DLD1 (cell line): ENCODE results near the gene OSCP1.

Experiments
- in situ Hi-C: cut with HindIII; loops from 2 replicates; pipeline ENCODE4 v1.10.0; 2017; ENCODE audit warnings: low sequenced_read_pairs

OSCP1 gene

DNA sequence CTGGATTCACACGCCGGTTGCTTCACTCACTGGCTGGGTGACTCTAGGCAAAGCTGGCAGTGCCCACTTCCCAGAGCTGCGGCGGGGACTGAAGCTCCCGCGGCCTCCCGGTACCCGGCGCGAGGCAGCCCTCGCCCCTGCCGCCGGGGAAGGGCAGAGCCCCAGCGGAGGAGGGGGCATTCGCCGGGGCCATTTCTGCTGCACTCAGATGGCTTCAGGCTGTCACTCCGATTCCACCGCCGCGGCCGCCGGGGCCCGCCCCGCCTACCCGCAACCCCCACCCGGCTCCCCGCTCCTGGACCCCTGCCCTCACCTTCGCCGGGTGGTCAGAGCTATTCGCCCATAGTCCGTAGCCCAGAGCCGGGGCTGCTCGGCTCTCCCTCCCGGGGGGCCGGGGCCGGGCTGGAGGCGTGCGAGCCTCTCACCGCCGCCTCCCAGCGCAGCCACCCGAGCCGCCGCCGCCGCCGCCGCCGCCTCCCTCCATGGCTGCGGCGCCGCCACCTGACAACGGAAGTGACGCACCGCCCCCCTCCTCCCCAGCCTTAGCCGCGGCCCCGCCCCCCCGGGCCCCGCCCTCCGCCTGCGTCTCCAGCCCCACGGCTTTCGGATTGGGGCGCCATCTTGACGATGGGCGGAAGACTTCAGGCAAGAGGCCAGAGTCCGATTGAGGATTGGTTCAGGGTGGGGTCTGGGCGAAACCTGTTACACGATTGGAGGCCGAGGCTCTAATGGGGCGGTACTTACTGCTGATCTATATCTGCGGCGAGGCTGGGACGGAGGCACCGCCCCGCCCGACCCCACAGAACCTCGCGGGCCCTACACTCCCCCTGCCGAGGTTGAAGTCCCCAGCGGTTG lies 64.6 kb downstream of the OSCP1 start, which contains the start of gene STK40:
STK40 (minus strand) TSS at position 515 of the 855 bp plus-strand sequence. CDS start 24,592 bp downstream, outside the sequence.
- in situ Hi-C loops, result no loop called here

DNA sequence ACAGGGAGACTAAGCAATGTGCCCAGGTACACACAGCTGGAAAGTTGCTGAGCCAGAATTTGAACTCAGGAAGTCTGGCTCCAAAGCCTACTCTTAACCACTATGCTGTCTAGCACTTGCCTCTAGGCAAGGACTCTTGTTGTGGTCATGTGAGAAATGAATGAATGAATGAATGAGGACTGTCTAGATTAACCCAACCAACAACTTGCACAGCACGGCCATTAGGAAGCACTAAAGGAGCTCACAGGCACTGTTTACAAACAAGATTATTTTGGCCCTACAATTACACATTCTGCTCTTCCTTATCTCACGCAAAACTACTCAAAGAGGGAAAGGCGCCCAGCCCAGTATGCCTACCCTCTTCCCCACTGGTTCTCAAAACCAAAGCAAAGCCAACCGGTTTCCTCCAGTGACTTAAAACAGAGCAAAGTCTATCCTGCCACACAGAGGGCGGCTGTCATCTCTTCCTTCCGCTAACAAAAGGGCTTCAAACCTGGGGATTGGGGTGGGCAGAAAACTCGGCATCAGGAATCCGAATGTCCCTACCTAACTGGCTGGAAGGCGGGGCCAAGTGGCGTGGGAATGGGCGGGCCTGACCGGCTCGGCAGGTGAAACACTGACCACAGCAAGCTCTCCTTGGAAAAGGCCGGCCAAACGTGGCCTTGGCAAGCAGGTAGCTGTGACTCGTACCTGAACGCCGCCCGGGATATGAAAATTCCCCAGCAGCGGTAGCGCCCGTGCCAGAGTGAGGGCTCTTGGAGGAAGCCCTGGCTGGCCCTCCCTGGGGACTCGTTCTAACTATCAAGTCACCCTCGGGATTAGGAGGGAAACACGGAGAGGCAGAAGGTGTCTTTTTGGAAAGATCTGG lies 65.5 kb downstream of the OSCP1 start:
- in situ Hi-C loops, result no loop called here

DNA sequence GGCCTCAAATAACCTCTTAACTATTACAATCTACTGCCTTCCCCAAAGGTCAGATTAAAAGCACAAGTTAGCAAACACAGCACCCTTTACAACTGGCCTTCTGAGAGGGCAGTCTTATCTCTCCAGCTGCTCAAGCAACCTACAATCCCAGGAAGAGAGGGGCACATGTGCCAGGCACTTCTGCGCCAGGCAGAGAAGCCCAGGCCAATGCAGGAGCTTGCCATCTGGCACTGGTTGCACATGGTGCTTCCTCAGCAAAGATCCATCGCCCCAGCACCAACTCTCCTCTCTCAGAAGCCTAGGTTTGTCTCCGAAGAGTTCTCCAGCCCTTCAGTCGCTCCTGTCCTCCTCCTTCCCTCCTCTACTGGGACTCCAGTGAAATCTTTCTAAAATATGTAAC lies 67.0 kb downstream of the OSCP1 start:
- in situ Hi-C loops, result no loop called here

DNA sequence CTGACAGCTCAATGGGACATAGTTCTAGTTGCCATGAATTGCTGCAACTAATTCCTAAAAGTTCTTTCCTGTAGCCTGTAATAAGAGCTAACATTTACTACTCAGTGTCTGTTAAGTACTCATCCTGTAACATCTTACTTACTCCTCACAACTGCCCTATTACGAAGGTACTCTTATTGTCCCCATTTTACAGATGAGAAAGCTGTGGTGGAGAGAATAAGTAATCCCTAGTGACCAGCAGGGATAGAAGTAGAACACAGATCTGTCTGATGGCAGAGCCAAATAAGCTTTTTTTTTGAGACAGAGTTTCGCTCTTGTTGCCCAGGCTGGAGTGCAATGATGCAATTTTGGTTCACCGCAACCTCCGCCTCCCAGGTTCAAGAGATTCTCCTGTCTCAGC lies 67.6 kb downstream of the OSCP1 start:
- in situ Hi-C loops, result no loop called here

DNA sequence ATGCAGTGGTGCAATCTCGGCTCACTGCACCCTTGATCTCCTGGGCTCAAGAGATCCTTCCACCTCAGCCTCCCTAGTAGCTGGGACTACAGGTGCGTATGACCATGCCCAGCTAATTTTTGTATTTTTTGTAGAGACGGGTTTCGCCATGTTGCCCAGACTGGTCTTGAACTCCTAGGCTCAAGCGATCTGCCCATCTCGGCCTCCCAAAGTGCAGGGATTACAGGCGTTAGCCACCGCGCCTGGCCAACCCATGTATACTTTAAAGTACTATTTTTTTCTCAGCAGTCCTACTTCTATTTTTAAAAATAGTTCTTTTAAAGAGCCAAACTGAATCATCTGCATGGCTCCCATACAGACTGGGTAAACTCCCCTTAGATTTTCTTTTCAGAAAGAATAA lies 68.0 kb downstream of the OSCP1 start:
- in situ Hi-C loops, result no loop called here

DNA sequence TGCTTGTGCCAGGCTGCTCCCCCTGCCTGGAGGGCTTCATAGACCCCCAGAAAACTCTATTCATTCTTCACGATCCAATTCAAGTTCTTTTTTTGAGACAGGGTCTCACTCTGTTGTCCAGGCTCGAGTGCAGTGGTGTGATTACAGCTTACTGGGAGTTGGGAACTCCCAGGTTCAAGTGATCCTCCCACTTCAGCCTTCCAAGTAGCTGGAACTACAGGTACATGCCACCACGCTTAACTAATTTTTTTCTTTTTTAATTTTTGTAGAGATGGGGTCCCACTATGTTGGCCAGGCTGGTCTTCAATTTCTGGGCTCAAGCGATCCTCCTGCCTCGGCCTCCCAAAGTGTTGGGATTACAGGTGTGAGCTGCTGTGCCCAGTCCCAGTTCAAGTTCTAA lies 68.8 kb downstream of the OSCP1 start:
- in situ Hi-C loops, result no loop called here

DNA sequence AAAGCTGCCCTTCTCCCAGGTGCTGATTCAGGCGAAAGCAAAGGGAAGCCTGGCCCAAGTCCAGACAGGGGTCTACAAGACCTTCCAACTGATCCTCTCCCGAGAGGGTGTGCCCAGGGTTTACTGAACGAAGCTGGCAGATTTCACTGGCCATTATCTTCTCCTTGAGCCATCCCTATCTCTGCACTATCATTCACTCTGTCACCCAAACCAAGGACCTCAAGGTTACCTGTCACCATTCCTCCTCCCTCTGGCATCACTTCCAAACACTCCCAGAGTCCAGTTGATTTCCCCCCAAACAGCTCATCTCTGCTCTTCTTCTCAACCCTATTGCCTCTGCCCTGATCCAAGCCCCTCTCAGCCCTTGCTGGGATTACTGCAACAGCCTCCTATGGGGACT lies 69.5 kb downstream of the OSCP1 start:
- in situ Hi-C loops, result no loop called here

DNA sequence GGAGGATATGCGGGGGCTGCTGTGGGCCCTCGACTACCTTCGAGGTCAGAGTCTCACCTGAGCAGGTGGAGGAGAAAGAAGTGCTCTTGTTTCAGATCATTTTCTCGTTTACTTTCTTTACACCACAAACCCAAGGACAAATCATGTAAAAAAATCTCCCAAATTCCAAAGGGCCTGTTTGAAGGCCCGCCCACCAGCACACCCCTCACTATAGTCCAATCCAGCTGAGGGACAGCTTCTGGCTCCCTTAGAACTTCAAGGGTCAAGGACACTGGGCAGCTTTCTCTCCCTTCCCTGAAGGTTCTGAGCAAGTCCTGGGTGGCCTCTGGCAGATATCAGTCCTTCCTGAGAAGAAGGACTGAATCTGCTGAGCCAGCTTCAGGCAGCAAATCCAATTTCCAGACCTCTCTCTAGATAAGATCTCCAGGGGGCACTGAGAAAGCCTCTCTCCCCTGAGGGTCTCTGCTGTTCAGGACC lies 70.1 kb downstream of the OSCP1 start:
- in situ Hi-C loops, result no loop called here

DNA sequence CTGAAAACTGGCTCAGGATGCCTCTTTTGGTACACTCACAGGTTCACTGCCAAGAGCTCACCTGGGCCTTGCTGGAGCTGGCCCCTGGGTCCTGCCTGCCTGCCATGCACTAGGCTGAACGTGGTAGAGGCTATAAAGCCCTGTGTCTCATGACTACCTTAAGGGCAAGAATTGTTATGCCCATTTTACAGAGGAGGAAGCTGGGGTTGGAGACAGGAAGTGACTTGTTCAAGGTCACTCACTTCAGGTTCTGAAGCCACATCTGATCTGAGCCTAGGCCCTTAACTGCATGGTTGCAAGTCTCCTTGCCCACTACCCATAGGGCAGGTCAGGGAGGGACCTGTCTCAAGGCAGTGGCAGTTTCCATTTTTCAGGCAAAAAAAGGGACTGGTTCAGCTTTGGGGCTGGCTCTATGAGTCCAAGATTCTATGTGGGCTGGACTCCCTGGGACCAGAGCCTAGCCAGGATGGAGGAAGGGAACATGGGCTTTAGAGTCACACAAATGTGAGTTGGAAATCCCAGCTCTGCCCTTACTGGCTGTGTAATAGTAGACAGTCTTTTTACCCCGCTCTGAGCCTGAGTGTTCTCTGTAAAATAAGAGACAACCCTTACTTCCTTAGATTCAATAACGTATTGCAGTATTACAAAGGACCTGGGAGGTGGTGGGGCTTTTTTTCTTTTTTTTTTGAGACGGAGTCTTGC lies 72.3 kb downstream of the OSCP1 start:
- in situ Hi-C loops, result no loop called here

DNA sequence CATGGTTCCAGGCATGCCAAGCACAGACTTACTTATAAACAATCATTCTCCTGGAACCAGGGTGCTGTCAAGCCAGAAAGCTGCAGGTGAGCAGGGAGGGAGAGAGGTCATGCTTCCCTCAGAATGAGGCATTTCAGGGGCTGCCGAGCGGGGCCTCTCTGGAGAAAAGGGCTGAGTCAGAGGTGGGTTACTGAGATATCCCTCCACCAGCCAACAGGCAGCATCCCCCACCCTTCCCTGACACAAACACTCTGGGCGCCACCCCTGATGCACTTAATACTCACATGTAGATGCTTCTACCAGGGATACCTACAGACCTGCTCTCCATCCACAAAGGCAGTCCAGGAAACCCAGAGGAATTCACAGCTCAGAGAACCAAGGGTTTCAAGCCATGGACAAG lies 77.6 kb downstream of the OSCP1 start:
- in situ Hi-C loops, result no loop called here

DNA sequence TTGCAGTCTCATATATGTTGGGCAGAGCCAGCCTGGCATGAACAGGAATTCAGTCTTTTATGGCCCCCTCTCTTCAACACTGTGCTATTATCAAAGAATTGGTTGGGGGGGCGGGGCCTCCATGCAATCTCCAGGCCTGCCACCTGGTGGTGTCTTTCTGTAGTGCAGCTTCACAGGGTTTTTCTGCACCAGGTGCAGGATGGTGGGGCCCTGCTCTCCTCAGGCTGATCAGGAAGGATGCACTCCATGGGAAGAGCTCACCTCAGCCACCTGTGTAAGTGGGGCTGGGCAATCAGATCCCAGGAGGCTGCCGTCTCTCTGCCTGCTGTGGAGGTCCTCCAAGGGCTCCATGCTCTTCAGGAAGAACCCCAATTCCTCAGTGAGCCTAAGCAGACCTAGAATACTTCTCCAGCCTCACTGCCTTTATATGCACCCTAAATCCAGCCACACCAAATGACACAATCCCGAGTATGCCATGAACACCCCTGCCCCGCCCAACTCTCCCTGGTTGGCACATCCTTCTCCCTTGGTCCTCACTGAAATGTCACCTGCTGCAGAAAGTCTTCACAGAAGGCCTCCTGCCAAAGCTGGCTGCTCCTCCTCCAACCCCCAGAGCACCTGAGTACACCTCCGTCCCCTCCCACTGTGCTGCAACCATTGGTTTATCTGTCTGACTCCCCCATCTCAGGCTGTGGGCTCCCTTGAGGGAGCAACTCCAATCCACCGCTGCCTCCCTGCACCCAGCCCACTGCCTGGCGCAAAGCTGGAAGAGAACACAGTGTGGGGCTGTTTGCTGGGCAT lies 81.0 kb downstream of the OSCP1 start:
- in situ Hi-C loops, result no loop called here
